ENCODE data around the gene HLA-DQB1. TPM values are rescaled to one million over a fixed set of nuclear protein-coding genes. Genes with fewer than 3 reads are reported as not detected.

Gene HLA-DQB1
- total and polyA plus RNA-seq, 2 of the 8 experiments (the other 6 are each of a cell fraction or from before 2014, with no cell fraction given): 1.2 to 5.2 TPM

- Histone ChIP-seq H2BK12ac (ENCODE audit: low read depth, low read length) (no peak overlapping the region), H4K20me1 (replicated peaks in 1 of 2; ENCODE audit: control insufficient read depth in 1 of 2, insufficient read depth in 2 of 2, low read length in 2 of 2) (no peaks in the 10 kb centered on the region), H4K91ac (replicated peaks; ENCODE audit: insufficient read length, low read length) (no peak overlapping the region), H3K4me2 (ENCODE audit: insufficient read depth in 1 of 2, low read depth in 2 of 2, low read length in 2 of 2) (no peak overlapping the region), H3K4me3 (ENCODE audit: extremely low read depth in 1 of 4, insufficient read depth in 2 of 4, low read depth in 3 of 4, low read length in 4 of 4) (no peak overlapping the region), H4K8ac (ENCODE audit: extremely low read depth, insufficient read depth, low read length) (no peak overlapping the region), H2BK15ac (ENCODE audit: low read length) (no peak overlapping the region), H3K79me1 (ENCODE audit: low read depth, low read length) (no peaks in the 10 kb centered on the region), H2AFZ (ENCODE audit: low read length) (no peak overlapping the region), H3K4me1 (replicated peaks in 1 of 4; ENCODE audit: control insufficient read depth in 3 of 4, insufficient read depth in 4 of 4, low read length in 3 of 4) (no peaks in the 10 kb centered on the region), H2BK5ac (ENCODE audit: low read depth, low read length) (no peak overlapping the region), H3K9ac (replicated peaks in 1 of 4; ENCODE audit: extremely low read depth in 1 of 4, low read depth in 3 of 4, low read length in 3 of 4) (no peak overlapping the region), H3K23ac (ENCODE audit: insufficient read length) (no peak overlapping the region), H2BK20ac (ENCODE audit: low read length) (no peak overlapping the region), H3K23me2 (ENCODE audit: low read depth, low read length) (no peaks in the 10 kb centered on the region), H3K79me2 (ENCODE audit: control insufficient read depth in 1 of 2, insufficient read depth in 2 of 2, low read length in 2 of 2) (no peaks in the 10 kb centered on the region), H3K4ac (replicated peaks; ENCODE audit: insufficient read length, low read depth, low read length) (no peak overlapping the region), H3K9me3 (ENCODE audit: insufficient read depth in 2 of 2, low read depth in 1 of 2, low read length in 1 of 2) (no peaks in the 10 kb centered on the region), H2AK5ac (ENCODE audit: low read depth, low read length) (no peak overlapping the region), H3K14ac (ENCODE audit: insufficient read length) (no peak overlapping the region), H3K36me3 (ENCODE audit: control insufficient read depth in 2 of 4, insufficient read depth in 4 of 4, low read length in 3 of 4) (no peaks in the 10 kb centered on the region), H3K27me3 (replicated peaks in 1 of 4; ENCODE audit: control insufficient read depth in 3 of 4, extremely low read depth in 1 of 4, insufficient read depth in 3 of 4, low read length in 3 of 4) (no peaks in the 10 kb centered on the region), H4K5ac (ENCODE audit: insufficient read length, low read depth, low read length) (no peak overlapping the region), H3K27ac (ENCODE audit: low read depth, low read length) (no peak overlapping the region), H3K56ac (replicated peaks; ENCODE audit: insufficient read length, low read depth, low read length) (no peak overlapping the region), H3K18ac (ENCODE audit: extremely low read depth, low read length) (no peak overlapping the region), H2BK120ac (replicated peaks; ENCODE audit: low read depth, low read length) (no peak overlapping the region)
- no peak for FAIRE-seq
- ChIA-PET CTCF (ENCODE audit: partially characterized antibody) (interaction anchor here (1.7 kb wide), 1 partner anchor 226 kb away, joined by 6 read pairs; no protein-coding TSS in a partner anchor), POLR2A (ENCODE audit: partially characterized antibody) (no interaction called here)
- no peak for DNase-seq (ENCODE audit: low read depth in 1 of 2, low spot score in 2 of 2)
- WGBS, 2 experiments (ENCODE audit: extremely low coverage in 1 of 2, insufficient coverage in 1 of 2, insufficient read length in 1 of 2, insufficient replicate concordance in 2 of 2, low coverage in 1 of 2, low lambda C conversion rate in 2 of 2, missing lambda C conversion rate in 1 of 2): 46% methylated on average over 8 of the region's 8 CpGs; no CpG with 5 or more reads in 1 of the 2 experiments
- TF ChIP-seq CHD1 (IDR thresholded peaks at IDR 0.05; ENCODE audit: low read depth, low read length): no peak
- TF ChIP-seq BACH1 (IDR thresholded peaks at IDR 0.05; ENCODE audit: low read length): no peak
- no peak for TF ChIP-seq TAF7 (optimal IDR thresholded peaks at IDR 0.05; ENCODE audit: borderline replicate concordance, low read depth, low read length)
- TF ChIP-seq RXRA (IDR thresholded peaks at IDR 0.05; ENCODE audit: insufficient read depth, low read depth, low read length): no peak
- no peak for TF ChIP-seq SIN3A (conservative IDR thresholded peaks at IDR 0.05 in 1 of 2, IDR thresholded peaks at IDR 0.05 in 1 of 2; ENCODE audit: low read depth in 1 of 2, low read length in 2 of 2)
- no peak for TF ChIP-seq JUN (IDR thresholded peaks at IDR 0.05; ENCODE audit: low read depth, low read length)
Observed at GRCh38 chr6:32639440-32640394, 26.7 kb downstream of the HLA-DQB1 start.

Measured in H1 (cell line).